Suprapubic skin (tissue), 4 donors: Measurements from ENCODE around the gene ELOVL4. TPM values are rescaled to one million over a fixed set of nuclear protein-coding genes. Genes with fewer than 3 reads are reported as not detected.

Experiments
- DNase-seq, 2 donors: peaks; one replicate each; pipeline ENCODE4 v3.0.0-alpha.2; 2019; ENCODE audit warnings: low spot score in 2 of 2
- H3K27ac ChIP-seq: fragments of 200-600 bp; sonication (generic); one replicate; pipeline ENCODE4 v1.5.1; 2019
- H3K27me3 ChIP-seq: fragments of 200-600 bp; sonication (generic); one replicate; pipeline ENCODE4 v1.5.1; 2019
- H3K36me3 ChIP-seq: fragments of 200-600 bp; sonication (generic); one replicate; pipeline ENCODE4 v1.5.1; 2019
- H3K4me1 ChIP-seq: fragments of 200-600 bp; sonication (generic); one replicate; pipeline ENCODE4 v1.5.1; 2019
- H3K4me3 ChIP-seq: fragments of 200-600 bp; sonication (generic); one replicate; pipeline ENCODE4 v1.5.1; 2019; ENCODE audit warnings: mild to moderate bottlenecking
- H3K9me3 ChIP-seq: fragments of 200-600 bp; sonication (generic); one replicate; pipeline ENCODE4 v1.5.1; 2019
- EP300 ChIP-seq: sonication (generic); formaldehyde crosslinking; IDR thresholded peaks from one replicate; pipeline ENCODE4 v1.6.1; 2017; ENCODE audit warnings: antibody characterized with exemption
- POLR2A ChIP-seq, 2 donors: fragments of 450-650 bp; IDR thresholded peaks; one replicate each; pipeline ENCODE4 v1.6.1; 2017; ENCODE audit warnings: antibody characterized with exemption in 2 of 2, mild to moderate bottlenecking in 2 of 2, moderate library complexity in 2 of 2
- POLR2AphosphoS5 ChIP-seq, 3 donors: sonication (generic); formaldehyde crosslinking; IDR thresholded peaks; one replicate each; pipeline ENCODE4 v1.6.1; 2017; ENCODE audit warnings: antibody characterized with exemption in 3 of 3
- WGBS: methylation state at CpG from one replicate; pipeline ENCODE4 v1.1.5; 2018; 5-methylcytosine and 5-hydroxymethylcytosine counted together
- total RNA-seq, 4 donors: library from RNA; depleted of rRNA; stranded (reverse); fragments of >200 nt; gene quantifications; one replicate each; pipeline ENCODE4 v1.1.0, GENCODE V29; 2016
- TF ChIP-seq, protein P1 (sequence below), 2 donors: fragments of 200-600 bp in 1 of 2; fragments of 450-650 bp in 1 of 2; sonication (generic) in 1 of 2; IDR thresholded peaks; one replicate each; pipeline ENCODE4 v1.5.1; 2016 to 2019; ENCODE audit warnings: antibody characterized with exemption in 2 of 2, mild to moderate bottlenecking in 1 of 2, moderate library complexity in 1 of 2

Gene ELOVL4
- total RNA-seq, 4 donors from 2014 or later, result 8.7 to 111 (median 49.8) TPM

DNA sequence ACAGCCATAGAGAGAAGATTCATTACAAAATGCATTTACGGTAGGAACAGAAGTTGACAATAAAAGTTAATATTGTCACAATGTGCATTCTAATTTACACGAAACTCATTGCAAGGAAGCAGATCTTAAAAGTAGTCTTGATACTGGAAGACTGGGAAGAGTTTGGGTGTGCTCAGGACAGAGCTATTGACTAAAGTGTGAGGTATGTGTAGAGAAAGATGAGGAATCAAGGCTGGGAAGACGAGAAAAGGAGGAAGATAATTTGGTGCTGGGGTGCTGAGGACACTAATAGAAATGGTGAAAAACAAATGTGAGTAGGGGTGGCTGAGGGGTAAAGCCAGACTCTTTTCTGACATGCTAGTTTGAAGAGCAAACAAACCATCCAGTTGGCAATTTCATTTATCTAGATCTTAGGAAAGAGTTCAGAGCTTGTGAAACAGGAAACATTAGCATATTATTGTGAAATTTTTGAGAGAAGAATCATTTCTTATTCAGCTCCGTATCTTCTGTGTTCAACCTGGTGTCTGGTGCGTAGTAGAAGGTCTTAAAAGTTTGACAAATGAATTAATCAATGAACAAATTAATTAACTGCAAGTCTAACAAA is 72.7 kb downstream of the ELOVL4 start:
- TF ChIP-seq, protein P1, sequence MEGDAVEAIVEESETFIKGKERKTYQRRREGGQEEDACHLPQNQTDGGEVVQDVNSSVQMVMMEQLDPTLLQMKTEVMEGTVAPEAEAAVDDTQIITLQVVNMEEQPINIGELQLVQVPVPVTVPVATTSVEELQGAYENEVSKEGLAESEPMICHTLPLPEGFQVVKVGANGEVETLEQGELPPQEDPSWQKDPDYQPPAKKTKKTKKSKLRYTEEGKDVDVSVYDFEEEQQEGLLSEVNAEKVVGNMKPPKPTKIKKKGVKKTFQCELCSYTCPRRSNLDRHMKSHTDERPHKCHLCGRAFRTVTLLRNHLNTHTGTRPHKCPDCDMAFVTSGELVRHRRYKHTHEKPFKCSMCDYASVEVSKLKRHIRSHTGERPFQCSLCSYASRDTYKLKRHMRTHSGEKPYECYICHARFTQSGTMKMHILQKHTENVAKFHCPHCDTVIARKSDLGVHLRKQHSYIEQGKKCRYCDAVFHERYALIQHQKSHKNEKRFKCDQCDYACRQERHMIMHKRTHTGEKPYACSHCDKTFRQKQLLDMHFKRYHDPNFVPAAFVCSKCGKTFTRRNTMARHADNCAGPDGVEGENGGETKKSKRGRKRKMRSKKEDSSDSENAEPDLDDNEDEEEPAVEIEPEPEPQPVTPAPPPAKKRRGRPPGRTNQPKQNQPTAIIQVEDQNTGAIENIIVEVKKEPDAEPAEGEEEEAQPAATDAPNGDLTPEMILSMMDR (IDR thresholded peaks at IDR 0.05), result no peak
- TF ChIP-seq EP300, result no peak
- no peak for TF ChIP-seq POLR2A (IDR thresholded peaks at IDR 0.05)
- TF ChIP-seq POLR2AphosphoS5 (IDR thresholded peaks at IDR 0.05), result no peak
- H3K9me3 ChIP-seq, result no peaks in the 10 kb centered on the region
- H3K27ac ChIP-seq, result no peak overlapping the region
- H3K27me3 ChIP-seq, result no peaks in the 10 kb centered on the region
- 67% methylated on average over 5 of the region's 5 CpGs for WGBS
- no peaks in the 10 kb centered on the region for H3K36me3 ChIP-seq
- H3K4me3 ChIP-seq, result no peak overlapping the region
- peaks cover 2% of the 10 kb centered on the region for H3K4me1 ChIP-seq
- DNase-seq, result no peak

DNA sequence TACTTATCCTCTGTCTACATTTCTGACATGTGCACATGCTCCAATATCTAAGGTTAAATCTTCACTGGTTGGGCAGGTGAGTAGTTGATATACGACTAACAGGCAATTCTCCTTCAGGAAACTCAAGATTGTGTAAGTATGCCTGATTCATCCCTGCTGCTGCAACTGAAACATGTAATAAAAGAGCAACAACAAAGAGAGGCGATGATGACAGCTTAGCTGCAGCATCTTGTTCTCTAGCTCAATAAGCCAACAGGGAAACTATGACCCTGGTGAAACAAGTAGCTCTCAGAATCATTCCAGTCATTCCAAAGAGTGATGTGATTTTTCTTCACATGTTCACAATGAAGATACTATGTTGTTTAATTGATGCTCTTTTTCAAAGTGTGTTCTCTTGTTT is 74.4 kb downstream of the ELOVL4 start:
- Histone ChIP-seq H3K9me3 (no peaks in the 10 kb centered on the region), H3K27me3 (no peaks in the 10 kb centered on the region), H3K4me3 (no peak overlapping the region), H3K36me3 (no peaks in the 10 kb centered on the region), H3K27ac (no peak overlapping the region), H3K4me1 (peaks cover 12% of the 10 kb centered on the region)
- WGBS, result 51% methylated on average over 2 of the region's 2 CpGs
- DNase-seq, result no peak
- TF ChIP-seq, protein P1 (IDR thresholded peaks at IDR 0.05), result no peak
- TF ChIP-seq POLR2AphosphoS5 (IDR thresholded peaks at IDR 0.05) (no peak), POLR2A (IDR thresholded peaks at IDR 0.05) (no peak), EP300 (no peak)

- Histone ChIP-seq H3K27ac (no peak overlapping the region), H3K36me3 (no peaks in the 10 kb centered on the region), H3K4me3 (no peak overlapping the region), H3K4me1 (peaks cover 14% of the 10 kb centered on the region), H3K9me3 (no peaks in the 10 kb centered on the region), H3K27me3 (no peaks in the 10 kb centered on the region)
- 80% methylated on average over 2 of the region's 2 CpGs for WGBS
- TF ChIP-seq, protein P1 (IDR thresholded peaks at IDR 0.05), result no peak
- no peak for TF ChIP-seq EP300
- no peak for TF ChIP-seq POLR2A (IDR thresholded peaks at IDR 0.05)
- TF ChIP-seq POLR2AphosphoS5 (IDR thresholded peaks at IDR 0.05), result no peak
- no peak for DNase-seq
Measured at GRCh38 chr6:79872303-79872702, 75.0 kb downstream of the ELOVL4 start.

GRCh38 chr6:79869600-79870084 is 77.7 kb downstream of the ELOVL4 start:
- Histone ChIP-seq H3K4me1 (peaks cover 14% of the 10 kb centered on the region), H3K27ac (no peak overlapping the region), H3K9me3 (no peaks in the 10 kb centered on the region), H3K36me3 (no peaks in the 10 kb centered on the region), H3K27me3 (no peaks in the 10 kb centered on the region), H3K4me3 (peak overlapping the region; percentile 32)
- WGBS, result 2% methylated on average over 18 of the region's 20 CpGs
- TF ChIP-seq EP300, result no peak
- TF ChIP-seq, protein P1 (IDR thresholded peaks at IDR 0.05), result peak; percentile 73 to 95
- peak; percentile 74 to 90 for DNase-seq

DNA sequence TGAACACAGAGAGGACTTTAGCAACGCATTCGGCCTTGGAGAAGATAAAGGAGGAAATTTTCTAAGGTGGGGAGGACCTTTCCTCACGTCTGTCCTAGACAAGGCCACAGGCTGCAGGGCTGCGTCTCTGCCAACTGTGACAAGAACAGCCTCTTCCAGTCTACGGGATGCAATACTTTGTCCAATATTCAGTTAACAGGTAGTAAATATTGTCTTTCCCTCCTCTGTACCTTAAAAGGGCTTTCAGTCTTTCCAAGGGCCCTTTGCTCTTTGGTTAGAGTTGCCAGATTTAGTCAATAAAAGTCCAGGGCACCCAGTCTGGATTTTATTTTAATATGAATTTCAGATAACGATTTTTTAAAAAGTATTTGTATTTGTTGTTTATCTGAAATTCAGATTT is 78.2 kb downstream of the ELOVL4 start:
- TF ChIP-seq POLR2A (IDR thresholded peaks at IDR 0.05), result no peak
- TF ChIP-seq, protein P1 (IDR thresholded peaks at IDR 0.05), result no peak
- no peak for TF ChIP-seq POLR2AphosphoS5 (IDR thresholded peaks at IDR 0.05)
- TF ChIP-seq EP300, result no peak
- no peaks in the 10 kb centered on the region for H3K9me3 ChIP-seq
- DNase-seq, result no peak
- WGBS, result 79% methylated on average over 6 of the region's 6 CpGs
- no peak overlapping the region for H3K27ac ChIP-seq
- H3K4me1 ChIP-seq, result peaks cover 14% of the 10 kb centered on the region
- no peaks in the 10 kb centered on the region for H3K36me3 ChIP-seq
- no peak overlapping the region for H3K4me3 ChIP-seq
- H3K27me3 ChIP-seq, result no peaks in the 10 kb centered on the region
